ENCODE data around the gene PPP1R16B. TPM values are rescaled to one million over a fixed set of nuclear protein-coding genes. Genes with fewer than 3 reads are reported as not detected.
"Not testable (repeated sequence)": the region's sequence is repeated elsewhere in the genome, so short reads cannot be mapped to it uniquely, and the experiment has no call there.

PPP1R16B gene
- total and polyA plus RNA-seq, 9 donors = 4.0 to 5.9 (median 5.1) TPM

- Histone ChIP-seq H3K9me3 (replicated peaks; ENCODE audit: control insufficient read depth, low read depth, low read length) (no peaks in the 10 kb centered on the region), H3K36me3 (ENCODE audit: control insufficient read depth, insufficient read depth, low read length) (no peaks in the 10 kb centered on the region), H3K27ac (ENCODE audit: low read length) (no peak overlapping the region), H3K27me3 (ENCODE audit: control insufficient read depth, insufficient read depth, low read length) (peaks cover 5% of the 10 kb centered on the region), H3K4me3 (ENCODE audit: low read length) (no peak overlapping the region), H3K4me1 (ENCODE audit: control insufficient read depth, insufficient read depth, low read length) (no peaks in the 10 kb centered on the region)
- WGBS (ENCODE audit: insufficient coverage) = 80% methylated on average over 3 of the region's 3 CpGs
- no peak for DNase-seq
Observed at GRCh38 chr20:38791291-38791690, 14.2 kb upstream of the PPP1R16B start.

- Histone ChIP-seq H3K27me3 (ENCODE audit: control insufficient read depth, insufficient read depth, low read length) (peaks cover 5% of the 10 kb centered on the region), H3K4me1 (ENCODE audit: control insufficient read depth, insufficient read depth, low read length) (no peaks in the 10 kb centered on the region), H3K4me3 (ENCODE audit: low read length) (no peak overlapping the region), H3K36me3 (ENCODE audit: control insufficient read depth, insufficient read depth, low read length) (no peaks in the 10 kb centered on the region), H3K9me3 (replicated peaks; ENCODE audit: control insufficient read depth, low read depth, low read length) (no peaks in the 10 kb centered on the region), H3K27ac (ENCODE audit: low read length) (no peak overlapping the region)
- no CpG with 5 or more reads among the region's 1 CpG for WGBS (ENCODE audit: insufficient coverage)
- no peak for DNase-seq
Observed at GRCh38 chr20:38791940-38792339, 13.6 kb upstream of the PPP1R16B start.

GRCh38 chr20:38794057-38794456, 11.4 kb upstream of the PPP1R16B start:
- H3K9me3 ChIP-seq (replicated peaks; ENCODE audit: control insufficient read depth, low read depth, low read length); H3K36me3 ChIP-seq (ENCODE audit: control insufficient read depth, insufficient read depth, low read length); H3K4me1 ChIP-seq (ENCODE audit: control insufficient read depth, insufficient read depth, low read length); DNase-seq; H3K27ac ChIP-seq (ENCODE audit: low read length); H3K27me3 ChIP-seq (ENCODE audit: control insufficient read depth, insufficient read depth, low read length); H3K4me3 ChIP-seq (ENCODE audit: low read length): not testable (repeated sequence)
- 100% methylated on average over 1 of the region's 5 CpGs for WGBS (ENCODE audit: insufficient coverage)

- Histone ChIP-seq H3K27ac (ENCODE audit: low read length) (no peak overlapping the region), H3K36me3 (ENCODE audit: control insufficient read depth, insufficient read depth, low read length) (no peaks in the 10 kb centered on the region), H3K9me3 (replicated peaks; ENCODE audit: control insufficient read depth, low read depth, low read length) (no peaks in the 10 kb centered on the region), H3K4me1 (ENCODE audit: control insufficient read depth, insufficient read depth, low read length) (no peaks in the 10 kb centered on the region), H3K27me3 (ENCODE audit: control insufficient read depth, insufficient read depth, low read length) (peaks cover 2% of the 10 kb centered on the region), H3K4me3 (ENCODE audit: low read length) (no peak overlapping the region)
- DNase-seq = no peak
- 92% methylated on average over 2 of the region's 3 CpGs for WGBS (ENCODE audit: insufficient coverage)
Observed at GRCh38 chr20:38798266-38798665, 7.2 kb upstream of the PPP1R16B start.

GRCh38 chr20:38799203-38799602, 6.3 kb upstream of the PPP1R16B start:
- no peaks in the 10 kb centered on the region for H3K36me3 ChIP-seq (ENCODE audit: control insufficient read depth, insufficient read depth, low read length)
- WGBS (ENCODE audit: insufficient coverage) = 73% methylated on average over 3 of the region's 4 CpGs
- H3K4me3 ChIP-seq (ENCODE audit: low read length) = no peak overlapping the region
- H3K27me3 ChIP-seq (ENCODE audit: control insufficient read depth, insufficient read depth, low read length) = peaks cover 2% of the 10 kb centered on the region
- peak overlapping the region; percentile 42 for H3K27ac ChIP-seq (ENCODE audit: low read length)
- no peaks in the 10 kb centered on the region for H3K9me3 ChIP-seq (replicated peaks; ENCODE audit: control insufficient read depth, low read depth, low read length)
- peak; percentile 34 for DNase-seq
- H3K4me1 ChIP-seq (ENCODE audit: control insufficient read depth, insufficient read depth, low read length) = no peaks in the 10 kb centered on the region

GRCh38 chr20:38800882-38801281, 4.6 kb upstream of the PPP1R16B start:
- no peak for DNase-seq
- Histone ChIP-seq H3K4me3 (ENCODE audit: low read length) (no peak overlapping the region), H3K36me3 (ENCODE audit: control insufficient read depth, insufficient read depth, low read length) (no peaks in the 10 kb centered on the region), H3K27me3 (ENCODE audit: control insufficient read depth, insufficient read depth, low read length) (peaks cover 10% of the 10 kb centered on the region), H3K27ac (ENCODE audit: low read length) (no peak overlapping the region), H3K9me3 (replicated peaks; ENCODE audit: control insufficient read depth, low read depth, low read length) (no peaks in the 10 kb centered on the region), H3K4me1 (ENCODE audit: control insufficient read depth, insufficient read depth, low read length) (peaks cover 9% of the 10 kb centered on the region)
- no CpG with 5 or more reads among the region's 3 CpGs for WGBS (ENCODE audit: insufficient coverage)

GRCh38 chr20:38804221-38804620, 1.3 kb upstream of the PPP1R16B start:
- no CpG with 5 or more reads among the region's 3 CpGs for WGBS (ENCODE audit: insufficient coverage)
- Histone ChIP-seq H3K4me1 (ENCODE audit: control insufficient read depth, insufficient read depth, low read length) (peaks cover 21% of the 10 kb centered on the region), H3K9me3 (replicated peaks; ENCODE audit: control insufficient read depth, low read depth, low read length) (no peaks in the 10 kb centered on the region), H3K27me3 (ENCODE audit: control insufficient read depth, insufficient read depth, low read length) (peaks cover 38% of the 10 kb centered on the region), H3K36me3 (ENCODE audit: control insufficient read depth, insufficient read depth, low read length) (no peaks in the 10 kb centered on the region), H3K27ac (ENCODE audit: low read length) (peak overlapping the region; percentile 82), H3K4me3 (ENCODE audit: low read length) (no peak overlapping the region)
- DNase-seq = no peak

- H3K4me3 ChIP-seq (ENCODE audit: low read length) = peak overlapping the region; percentile 54
- peak; percentile 30 for DNase-seq
- no peaks in the 10 kb centered on the region for H3K9me3 ChIP-seq (replicated peaks; ENCODE audit: control insufficient read depth, low read depth, low read length)
- H3K27me3 ChIP-seq (ENCODE audit: control insufficient read depth, insufficient read depth, low read length) = peaks cover 40% of the 10 kb centered on the region
- peak overlapping the region; percentile 82 for H3K27ac ChIP-seq (ENCODE audit: low read length)
- 39% methylated on average over 13 of the region's 18 CpGs for WGBS (ENCODE audit: insufficient coverage)
- H3K36me3 ChIP-seq (ENCODE audit: control insufficient read depth, insufficient read depth, low read length) = no peaks in the 10 kb centered on the region
- H3K4me1 ChIP-seq (ENCODE audit: control insufficient read depth, insufficient read depth, low read length) = peaks cover 21% of the 10 kb centered on the region
Observed at GRCh38 chr20:38804682-38805501, 605 bp upstream of the PPP1R16B start.

- DNase-seq = no peak
- Histone ChIP-seq H3K27me3 (ENCODE audit: control insufficient read depth, insufficient read depth, low read length) (peaks cover 45% of the 10 kb centered on the region), H3K9me3 (replicated peaks; ENCODE audit: control insufficient read depth, low read depth, low read length) (no peaks in the 10 kb centered on the region), H3K36me3 (ENCODE audit: control insufficient read depth, insufficient read depth, low read length) (no peaks in the 10 kb centered on the region), H3K27ac (ENCODE audit: low read length) (peak overlapping the region; percentile 59), H3K4me1 (ENCODE audit: control insufficient read depth, insufficient read depth, low read length) (peaks cover 21% of the 10 kb centered on the region), H3K4me3 (ENCODE audit: low read length) (peak overlapping the region; percentile 54)
- WGBS (ENCODE audit: insufficient coverage) = under 1% methylated on average over 74 of the region's 81 CpGs
Observed at GRCh38 chr20:38805958-38806854, 709 bp downstream of the PPP1R16B start.

All from muscle of leg (tissue), 11 donors.